Embryonic facial prominence (tissue), 1 donor: ENCODE data around the gene PCDHGB5.
"Not testable (repeated sequence)": the region's sequence is repeated elsewhere in the genome, so short reads cannot be mapped to it uniquely, and the experiment has no call there.

Source experiments
- DNase-seq: peaks from one replicate; pipeline ENCODE4 v3.0.0-alpha.2; 2016; ENCODE audit errors: extremely low spot score

Gene PCDHGB5

DNA sequence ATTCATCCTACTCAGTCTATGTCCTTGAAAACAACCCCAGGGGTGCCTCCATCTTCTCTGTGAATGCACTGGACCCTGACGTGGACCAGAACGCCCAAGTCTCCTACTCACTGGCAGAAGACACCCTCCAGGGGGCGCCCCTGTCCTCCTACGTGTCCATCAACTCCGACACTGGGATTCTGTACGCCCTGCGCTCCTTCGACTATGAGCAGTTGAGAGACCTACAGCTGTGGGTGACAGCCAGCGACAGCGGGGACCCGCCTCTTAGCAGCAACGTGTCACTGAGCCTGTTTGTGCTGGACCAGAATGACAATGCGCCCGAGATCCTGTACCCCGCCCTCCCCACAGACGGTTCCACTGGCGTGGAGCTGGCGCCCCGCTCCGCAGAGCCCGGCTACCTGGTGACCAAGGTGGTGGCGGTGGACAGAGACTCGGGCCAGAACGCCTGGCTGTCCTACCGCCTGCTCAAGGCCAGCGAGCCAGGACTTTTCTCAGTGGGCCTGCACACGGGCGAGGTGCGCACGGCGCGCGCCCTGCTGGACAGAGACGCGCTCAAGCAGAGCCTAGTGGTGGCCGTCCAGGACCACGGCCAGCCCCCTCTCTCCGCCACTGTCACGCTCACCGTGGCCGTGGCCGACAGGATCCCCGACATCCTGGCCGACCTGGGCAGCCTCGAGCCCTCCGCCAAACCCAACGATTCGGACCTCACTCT lies 22.1 kb upstream of the PCDHGB5 start:
- not testable (repeated sequence) for DNase-seq

DNA sequence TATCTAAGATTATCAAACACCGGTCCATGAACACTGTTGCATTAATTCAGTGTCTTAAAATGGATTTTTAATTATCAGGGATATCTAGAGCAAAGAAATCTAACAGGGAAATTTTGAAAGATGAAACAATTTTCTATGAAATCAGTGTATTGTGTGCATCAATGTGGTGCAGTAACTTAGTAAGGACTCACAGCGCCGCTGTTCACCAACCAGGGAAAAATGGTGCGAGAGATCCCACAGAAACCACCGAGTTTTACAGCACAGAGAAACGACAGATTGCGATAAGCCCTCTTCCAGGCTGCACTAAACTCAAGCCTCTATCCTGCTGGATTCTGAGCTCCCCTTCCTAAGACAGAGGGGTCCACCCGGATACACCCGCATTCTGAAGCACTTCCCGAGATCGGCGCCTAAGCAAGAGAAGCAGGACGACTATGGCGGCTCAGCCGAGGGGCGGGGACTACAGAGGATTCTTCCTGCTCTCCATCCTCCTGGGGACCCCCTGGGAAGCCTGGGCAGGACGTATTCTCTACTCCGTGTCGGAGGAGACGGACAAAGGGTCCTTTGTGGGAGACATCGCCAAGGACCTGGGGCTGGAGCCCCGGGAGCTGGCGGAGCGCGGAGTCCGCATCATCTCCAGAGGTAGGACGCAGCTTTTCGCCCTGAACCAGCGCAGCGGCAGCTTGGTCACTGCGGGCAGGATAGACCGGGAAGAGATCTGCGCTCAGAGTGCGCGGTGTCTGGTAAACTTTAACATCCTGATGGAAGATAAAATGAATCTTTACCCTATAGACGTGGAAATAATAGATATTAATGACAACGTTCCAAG lies 15.1 kb upstream of the PCDHGB5 start, which contains the start of gene PCDHGA7:
Gene PCDHGA7, plus strand, starts transcription at position 274 of the 826 bp plus-strand sequence. Its CDS starts 158 bp downstream, at position 432.
- DNase-seq, result no peak

DNA sequence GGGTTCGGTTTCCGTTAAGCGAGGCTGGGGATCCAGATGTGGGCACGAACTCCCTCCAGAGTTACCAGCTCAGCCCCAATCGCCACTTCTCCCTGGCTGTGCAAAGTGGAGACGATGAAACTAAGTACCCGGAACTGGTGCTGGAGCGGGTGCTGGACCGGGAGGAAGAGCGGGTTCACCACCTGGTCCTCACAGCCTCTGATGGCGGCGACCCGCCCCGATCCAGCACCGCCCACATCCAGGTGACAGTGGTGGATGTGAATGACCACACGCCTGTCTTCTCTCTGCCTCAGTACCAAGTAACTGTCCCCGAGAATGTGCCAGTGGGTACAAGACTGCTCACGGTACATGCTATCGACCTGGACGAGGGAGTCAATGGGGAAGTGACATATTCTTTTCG lies 14.4 kb upstream of the PCDHGB5 start:
- no peak for DNase-seq

DNA sequence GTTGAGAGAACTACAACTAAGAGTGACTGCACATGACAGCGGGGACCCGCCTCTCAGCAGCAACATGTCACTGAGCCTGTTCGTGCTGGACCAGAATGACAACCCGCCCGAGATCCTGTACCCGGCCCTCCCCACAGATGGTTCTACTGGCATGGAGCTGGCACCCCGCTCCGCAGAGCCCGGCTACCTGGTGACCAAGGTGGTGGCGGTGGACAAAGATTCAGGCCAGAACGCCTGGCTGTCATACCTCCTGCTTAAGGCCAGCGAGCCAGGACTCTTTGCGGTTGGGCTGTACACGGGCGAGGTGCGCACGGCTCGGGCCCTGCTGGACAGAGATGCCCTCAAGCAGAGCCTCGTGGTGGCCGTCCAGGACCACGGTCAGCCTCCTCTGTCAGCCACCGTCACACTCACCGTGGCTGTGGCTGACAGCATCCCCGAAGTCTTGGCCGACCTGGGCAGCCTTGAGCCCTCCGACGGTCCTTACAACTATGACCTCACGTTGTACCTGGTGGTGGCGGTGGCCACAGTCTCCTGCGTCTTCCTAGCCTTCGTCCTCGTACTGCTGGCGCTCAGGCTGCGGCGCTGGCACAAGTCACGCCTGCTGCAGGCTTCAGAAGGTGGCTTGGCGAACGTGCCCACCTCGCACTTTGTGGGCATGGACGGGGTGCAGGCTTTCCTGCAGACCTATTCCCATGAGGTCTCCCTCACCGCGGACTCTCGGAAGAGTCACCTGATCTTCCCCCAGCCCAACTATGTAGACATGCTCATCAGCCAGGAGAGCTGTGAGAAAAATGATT lies 13.1 kb upstream of the PCDHGB5 start:
- DNase-seq, result no peak

DNA sequence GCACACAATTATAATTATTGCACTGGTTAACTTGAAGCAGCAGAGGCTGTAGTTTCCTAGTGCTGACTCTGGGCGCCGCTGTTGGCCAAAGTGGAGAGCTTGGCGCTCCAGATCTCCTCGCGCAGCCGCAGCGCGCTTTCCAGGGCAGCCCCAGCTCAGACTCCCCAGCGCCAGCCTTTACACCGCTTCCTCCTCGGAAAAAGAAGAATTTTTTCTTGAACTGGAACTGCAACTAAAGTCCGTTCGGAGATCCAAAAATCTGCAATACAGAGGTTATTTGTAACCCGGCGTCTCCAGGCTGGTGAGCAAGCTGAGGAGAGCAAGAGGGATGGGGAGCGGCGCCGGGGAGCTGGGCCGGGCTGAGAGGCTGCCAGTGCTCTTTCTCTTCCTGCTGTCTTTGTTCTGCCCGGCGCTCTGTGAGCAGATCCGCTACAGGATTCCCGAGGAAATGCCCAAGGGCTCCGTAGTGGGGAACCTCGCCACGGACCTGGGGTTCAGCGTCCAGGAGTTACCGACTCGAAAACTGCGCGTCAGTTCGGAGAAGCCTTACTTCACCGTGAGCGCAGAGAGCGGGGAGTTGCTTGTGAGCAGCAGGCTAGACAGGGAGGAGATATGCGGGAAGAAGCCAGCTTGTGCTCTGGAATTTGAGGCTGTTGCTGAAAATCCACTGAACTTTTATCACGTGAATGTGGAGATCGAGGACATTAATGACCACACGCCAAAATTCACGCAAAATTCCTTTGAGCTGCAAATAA lies 10.0 kb upstream of the PCDHGB5 start, which contains the start of gene PCDHGB4:
Gene PCDHGB4, plus strand, starts transcription at position 142 of the 755 bp plus-strand sequence. Its CDS starts 187 bp downstream, at position 329.
- DNase-seq, result not testable (repeated sequence)

DNA sequence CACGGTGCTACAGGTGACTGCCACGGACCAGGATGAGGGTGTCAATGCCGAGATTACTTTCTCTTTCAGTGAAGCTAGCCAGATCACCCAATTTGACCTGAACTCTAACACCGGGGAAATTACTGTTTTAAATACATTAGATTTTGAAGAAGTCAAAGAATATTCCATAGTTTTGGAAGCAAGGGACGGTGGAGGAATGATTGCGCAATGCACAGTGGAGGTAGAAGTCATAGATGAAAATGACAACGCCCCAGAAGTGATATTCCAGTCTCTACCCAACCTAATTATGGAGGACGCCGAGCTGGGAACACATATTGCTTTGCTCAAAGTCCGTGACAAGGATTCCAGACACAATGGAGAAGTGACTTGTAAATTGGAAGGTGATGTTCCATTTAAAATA lies 9.1 kb upstream of the PCDHGB5 start:
- no peak for DNase-seq

DNA sequence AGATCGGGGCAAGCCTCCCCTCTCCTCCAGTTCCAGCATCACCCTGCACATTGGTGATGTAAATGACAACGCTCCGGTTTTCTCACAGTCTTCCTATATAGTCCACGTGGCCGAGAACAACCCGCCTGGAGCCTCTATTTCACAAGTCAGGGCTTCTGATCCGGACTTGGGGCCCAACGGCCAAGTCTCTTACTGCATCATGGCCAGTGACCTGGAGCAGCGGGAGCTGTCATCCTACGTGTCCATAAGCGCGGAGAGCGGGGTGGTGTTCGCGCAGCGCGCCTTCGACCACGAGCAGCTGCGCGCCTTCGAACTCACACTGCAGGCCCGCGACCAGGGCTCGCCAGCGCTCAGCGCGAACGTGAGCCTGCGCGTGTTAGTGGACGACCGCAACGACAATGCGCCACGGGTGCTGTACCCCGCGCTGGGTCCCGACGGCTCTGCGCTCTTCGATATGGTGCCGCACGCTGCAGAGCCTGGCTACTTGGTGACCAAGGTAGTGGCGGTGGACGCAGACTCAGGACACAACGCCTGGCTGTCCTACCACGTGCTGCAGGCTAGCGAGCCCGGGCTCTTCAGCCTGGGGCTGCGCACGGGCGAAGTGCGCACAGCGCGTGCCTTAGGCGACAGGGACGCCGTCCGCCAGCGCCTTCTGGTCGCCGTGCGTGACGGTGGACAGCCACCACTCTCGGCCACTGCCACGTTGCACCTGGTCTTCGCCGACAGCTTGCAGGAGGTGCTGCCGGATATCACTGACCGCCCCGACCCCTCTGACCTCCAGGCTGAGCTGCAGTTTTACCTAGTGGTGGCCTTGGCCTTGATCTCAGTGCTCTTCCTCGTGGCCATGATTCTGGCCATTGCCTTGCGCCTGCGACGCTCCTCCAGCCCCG lies 8.3 kb upstream of the PCDHGB5 start:
- DNase-seq, result no peak

DNA sequence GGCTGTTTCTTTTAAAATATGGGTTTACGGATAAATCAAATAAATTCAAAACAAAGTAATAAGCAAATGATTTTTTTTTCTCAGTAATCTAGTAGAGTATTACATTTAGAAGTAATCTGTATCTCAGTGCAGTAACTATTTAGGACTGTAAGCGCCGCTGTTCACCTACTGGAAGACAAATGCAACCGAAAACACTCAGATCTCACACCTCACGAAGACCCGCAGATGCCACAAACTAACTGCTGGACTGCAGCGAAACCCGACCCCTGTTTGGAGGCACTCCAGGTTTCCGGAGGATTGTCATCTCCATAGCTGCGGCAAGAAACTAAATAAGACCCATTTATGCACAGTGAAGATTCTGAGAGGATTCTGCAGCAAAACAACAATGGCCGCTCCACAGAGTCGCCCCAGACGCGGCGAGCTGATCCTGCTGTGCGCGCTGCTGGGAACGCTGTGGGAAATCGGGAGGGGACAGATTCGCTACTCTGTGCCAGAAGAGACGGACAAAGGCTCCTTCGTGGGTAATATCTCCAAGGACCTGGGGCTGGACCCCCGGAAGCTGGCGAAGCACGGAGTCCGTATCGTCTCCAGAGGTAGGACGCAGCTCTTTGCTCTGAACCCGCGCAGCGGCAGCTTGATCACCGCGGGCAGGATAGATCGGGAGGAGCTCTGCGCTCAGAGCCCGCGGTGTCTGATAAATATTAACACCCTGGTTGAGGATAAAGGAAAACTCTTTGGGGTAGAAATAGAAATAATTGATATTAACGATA lies 5.1 kb upstream of the PCDHGB5 start, which contains the start of gene PCDHGA8:
Gene PCDHGA8, plus strand, starts transcription at position 205 of the 770 bp plus-strand sequence. Its CDS starts 181 bp downstream, at position 386.
- DNase-seq, result no peak

DNA sequence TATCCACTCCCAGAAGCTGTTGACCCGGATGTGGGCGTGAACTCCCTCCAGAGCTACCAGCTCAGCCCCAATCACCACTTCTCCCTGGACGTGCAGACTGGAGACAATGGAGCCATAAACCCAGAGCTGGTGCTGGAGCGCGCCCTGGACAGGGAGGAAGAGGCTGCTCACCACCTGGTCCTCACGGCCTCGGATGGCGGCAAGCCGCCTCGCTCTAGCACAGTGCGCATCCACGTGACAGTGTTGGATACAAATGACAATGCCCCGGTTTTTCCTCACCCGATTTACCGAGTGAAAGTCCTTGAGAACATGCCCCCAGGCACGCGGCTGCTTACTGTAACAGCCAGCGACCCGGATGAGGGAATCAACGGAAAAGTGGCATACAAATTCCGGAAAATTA lies 4.5 kb upstream of the PCDHGB5 start:
- no peak for DNase-seq

DNA sequence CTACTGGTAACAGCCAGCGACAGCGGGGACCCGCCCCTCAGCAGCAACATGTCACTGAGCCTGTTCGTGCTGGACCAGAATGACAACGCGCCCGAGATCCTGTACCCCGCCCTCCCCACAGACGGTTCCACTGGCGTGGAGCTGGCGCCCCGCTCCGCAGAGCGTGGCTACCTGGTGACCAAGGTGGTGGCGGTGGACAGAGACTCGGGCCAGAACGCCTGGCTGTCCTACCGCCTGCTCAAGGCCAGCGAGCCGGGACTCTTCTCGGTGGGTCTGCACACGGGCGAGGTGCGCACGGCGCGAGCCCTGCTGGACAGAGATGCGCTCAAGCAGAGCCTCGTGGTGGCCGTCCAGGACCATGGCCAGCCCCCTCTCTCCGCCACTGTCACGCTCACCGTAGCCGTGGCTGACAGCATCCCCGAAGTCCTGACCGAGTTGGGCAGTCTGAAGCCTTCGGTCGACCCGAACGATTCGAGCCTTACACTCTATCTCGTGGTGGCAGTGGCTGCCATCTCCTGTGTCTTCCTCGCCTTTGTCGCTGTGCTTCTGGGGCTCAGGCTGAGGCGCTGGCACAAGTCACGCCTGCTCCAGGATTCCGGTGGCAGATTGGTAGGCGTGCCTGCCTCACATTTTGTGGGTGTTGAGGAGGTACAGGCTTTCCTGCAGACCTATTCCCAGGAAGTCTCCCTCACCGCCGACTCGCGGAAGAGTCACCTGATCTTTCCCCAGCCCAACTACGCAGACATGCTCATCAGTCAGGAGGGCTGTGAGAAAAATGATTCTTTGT lies 3.2 kb upstream of the PCDHGB5 start:
- DNase-seq, result not testable (repeated sequence)

DNA sequence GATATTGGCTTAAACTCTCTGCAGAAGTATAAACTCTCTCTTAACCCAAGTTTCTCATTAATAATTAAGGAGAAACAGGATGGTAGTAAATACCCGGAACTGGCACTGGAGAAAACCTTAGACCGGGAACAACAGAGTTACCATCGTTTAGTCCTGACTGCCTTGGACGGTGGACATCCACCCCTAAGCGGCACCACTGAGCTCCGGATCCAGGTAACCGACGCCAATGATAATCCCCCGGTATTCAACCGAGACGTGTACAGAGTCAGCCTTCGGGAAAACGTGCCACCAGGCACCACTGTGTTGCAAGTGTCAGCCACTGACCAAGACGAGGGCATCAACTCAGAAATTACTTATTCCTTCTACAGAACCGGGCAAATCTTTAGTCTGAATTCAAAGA lies 861 bp downstream of the PCDHGB5 start:
- no peak for DNase-seq

DNA sequence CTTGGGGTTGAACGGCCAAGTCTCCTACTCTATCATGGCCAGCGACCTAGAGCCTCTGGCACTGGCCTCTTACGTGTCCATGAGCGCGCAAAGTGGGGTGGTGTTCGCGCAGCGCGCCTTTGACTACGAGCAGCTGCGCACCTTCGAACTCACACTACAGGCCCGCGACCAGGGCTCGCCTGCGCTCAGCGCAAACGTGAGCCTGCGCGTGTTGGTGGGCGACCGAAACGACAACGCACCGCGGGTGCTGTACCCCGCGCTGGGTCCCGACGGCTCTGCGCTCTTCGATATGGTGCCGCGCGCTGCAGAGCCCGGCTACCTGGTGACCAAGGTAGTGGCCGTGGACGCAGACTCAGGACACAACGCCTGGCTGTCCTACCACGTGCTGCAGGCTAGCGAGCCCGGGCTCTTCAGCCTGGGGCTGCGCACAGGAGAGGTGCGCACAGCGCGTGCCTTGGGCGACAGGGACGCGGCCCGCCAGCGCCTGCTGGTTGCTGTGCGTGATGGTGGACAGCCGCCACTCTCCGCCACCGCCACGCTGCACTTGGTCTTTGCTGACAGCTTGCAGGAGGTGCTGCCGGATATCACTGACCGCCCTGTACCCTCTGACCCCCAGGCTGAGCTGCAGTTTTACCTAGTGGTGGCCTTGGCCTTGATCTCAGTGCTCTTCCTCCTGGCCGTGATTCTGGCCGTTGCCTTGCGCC lies 2.0 kb downstream of the PCDHGB5 start:
- DNase-seq, result no peak

DNA sequence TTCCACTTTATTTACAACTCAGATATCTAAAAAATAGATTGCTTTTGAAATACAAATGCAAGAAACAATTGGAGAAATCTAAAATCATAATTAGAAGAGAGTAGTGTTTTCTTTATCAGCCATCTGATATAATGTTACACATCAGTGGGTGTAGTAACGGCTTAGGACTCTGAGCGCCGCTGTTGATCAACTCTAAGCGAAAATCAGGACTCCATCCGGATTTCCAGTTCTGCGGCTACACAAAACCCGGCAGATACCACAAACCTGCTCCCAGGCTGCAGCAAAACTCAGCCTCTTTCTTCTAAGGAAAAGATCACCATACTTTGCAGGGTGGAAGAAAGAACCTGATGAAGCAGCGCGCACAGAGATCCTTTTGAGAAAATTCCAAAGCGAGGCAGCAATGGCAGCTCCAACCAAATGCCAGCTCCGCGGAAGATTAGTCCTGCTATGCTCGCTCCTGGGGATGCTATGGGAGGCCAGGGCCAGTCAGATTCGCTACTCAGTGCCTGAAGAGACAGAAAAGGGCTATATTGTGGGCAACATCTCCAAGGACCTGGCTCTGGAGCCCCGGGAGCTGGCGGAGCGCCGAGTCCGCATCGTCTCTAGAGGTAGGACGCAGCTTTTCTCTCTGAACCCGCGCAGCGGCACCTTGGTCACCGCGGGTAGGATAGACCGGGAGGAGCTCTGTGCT lies 5.0 kb downstream of the PCDHGB5 start, which contains the start of gene PCDHGA9:
Gene PCDHGA9, plus strand, starts transcription at position 226 of the 691 bp plus-strand sequence. Its CDS starts 175 bp downstream, at position 401.
- DNase-seq, result no peak

DNA sequence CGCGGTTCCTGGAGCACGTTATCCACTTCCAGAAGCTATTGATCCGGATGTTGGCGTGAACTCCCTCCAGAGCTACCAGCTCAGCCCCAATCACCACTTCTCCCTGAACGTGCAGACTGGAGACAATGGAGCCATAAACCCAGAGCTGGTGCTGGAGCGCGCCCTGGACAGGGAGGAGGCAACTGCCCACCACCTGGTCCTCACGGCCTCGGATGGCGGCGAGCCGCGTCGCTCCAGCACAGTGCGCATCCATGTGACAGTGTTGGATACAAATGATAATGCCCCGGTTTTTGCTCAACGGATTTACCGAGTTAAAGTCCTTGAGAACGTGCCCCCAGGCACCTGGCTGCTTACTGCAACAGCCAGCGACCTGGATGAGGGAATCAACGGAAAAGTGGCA lies 5.6 kb downstream of the PCDHGB5 start:
- DNase-seq, result no peak

DNA sequence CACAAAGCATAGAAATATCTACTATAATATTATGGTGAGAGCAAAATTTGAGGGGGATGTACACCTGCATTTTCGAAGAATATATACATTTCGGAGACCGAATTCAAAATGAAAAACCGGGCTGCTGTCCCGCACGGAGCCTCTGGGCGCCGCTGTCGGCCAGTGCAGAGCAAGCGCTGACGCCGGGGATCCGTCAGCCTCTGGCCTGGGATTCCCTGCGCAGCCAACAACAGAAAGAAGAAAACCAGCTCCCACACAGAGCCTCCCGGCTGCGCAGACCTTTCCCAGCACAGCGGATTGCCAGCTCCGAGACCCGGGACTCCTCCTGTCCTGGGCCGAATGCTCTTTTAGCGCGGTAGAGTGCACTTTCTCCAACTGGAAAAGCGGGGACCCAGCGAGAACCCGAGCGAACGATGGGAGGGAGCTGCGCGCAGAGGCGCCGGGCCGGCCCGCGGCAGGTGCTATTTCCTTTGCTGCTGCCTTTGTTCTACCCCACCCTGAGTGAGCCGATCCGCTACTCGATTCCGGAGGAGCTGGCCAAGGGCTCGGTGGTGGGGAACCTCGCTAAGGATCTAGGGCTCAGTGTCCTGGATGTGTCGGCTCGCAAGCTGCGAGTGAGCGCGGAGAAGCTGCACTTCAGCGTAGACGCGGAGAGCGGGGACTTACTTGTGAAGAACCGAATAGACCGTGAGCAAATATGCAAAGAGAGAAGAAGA lies 10.2 kb downstream of the PCDHGB5 start, which contains the start of gene PCDHGB6:
Gene PCDHGB6, plus strand, starts transcription at position 232 of the 716 bp plus-strand sequence. Its CDS starts 182 bp downstream, at position 414.
- not testable (repeated sequence) for DNase-seq

DNA sequence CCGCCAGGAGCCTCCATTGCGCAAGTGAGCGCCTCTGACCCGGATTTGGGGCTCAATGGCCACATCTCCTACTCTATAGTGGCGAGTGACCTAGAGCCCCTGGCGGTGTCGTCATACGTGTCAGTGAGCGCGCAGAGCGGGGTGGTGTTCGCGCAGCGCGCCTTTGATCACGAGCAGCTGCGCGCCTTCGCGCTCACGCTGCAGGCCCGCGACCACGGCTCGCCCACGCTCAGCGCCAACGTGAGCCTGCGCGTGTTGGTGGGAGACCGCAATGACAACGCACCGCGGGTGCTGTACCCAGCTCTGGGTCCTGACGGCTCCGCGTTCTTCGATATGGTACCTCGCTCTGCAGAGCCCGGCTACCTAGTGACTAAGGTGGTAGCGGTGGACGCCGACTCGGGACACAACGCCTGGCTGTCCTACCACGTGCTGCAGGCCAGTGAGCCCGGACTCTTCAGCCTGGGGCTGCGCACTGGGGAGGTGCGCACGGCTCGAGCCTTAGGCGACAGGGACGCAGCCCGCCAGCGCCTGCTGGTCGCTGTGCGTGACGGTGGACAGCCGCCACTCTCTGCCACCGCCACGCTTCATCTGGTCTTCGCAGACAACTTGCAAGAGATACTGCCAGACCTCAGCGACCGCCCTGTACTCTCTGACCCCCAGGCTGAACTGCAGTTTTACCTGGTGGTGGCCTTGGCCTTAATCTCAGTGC lies 12.0 kb downstream of the PCDHGB5 start:
- DNase-seq, result no peak
